ENCODE data around the gene EFNA5.
A peak's percentile ranks its signal among the peaks of the same experiment; 100 is the strongest.

Gene EFNA5

GRCh38 chr5:107676702-107677101 lies 6.0 kb upstream of the EFNA5 start:
- H2AFZ ChIP-seq (ENCODE audit: low read depth), result no peak overlapping the region
- H3K9ac ChIP-seq, result no peak overlapping the region
- no peaks in the 10 kb centered on the region for H4K20me1 ChIP-seq (ENCODE audit: insufficient read depth)
- H3K79me2 ChIP-seq (ENCODE audit: insufficient read depth, low read depth), result no peaks in the 10 kb centered on the region
- no peak overlapping the region for H3K27ac ChIP-seq
- H3K4me2 ChIP-seq, result no peak overlapping the region
- H3K27me3 ChIP-seq (ENCODE audit: insufficient read depth, low read depth), result no peaks in the 10 kb centered on the region
- H3K4me3 ChIP-seq (IDR thresholded peaks at IDR 0.05; ENCODE audit: insufficient read depth, low read depth, low read length), result no peak overlapping the region
- no peaks in the 10 kb centered on the region for H3K4me1 ChIP-seq (ENCODE audit: low read depth, poor library complexity, severe bottlenecking)
- no peaks in the 10 kb centered on the region for H3K36me3 ChIP-seq (ENCODE audit: insufficient read depth)
- TF ChIP-seq, protein P1, sequence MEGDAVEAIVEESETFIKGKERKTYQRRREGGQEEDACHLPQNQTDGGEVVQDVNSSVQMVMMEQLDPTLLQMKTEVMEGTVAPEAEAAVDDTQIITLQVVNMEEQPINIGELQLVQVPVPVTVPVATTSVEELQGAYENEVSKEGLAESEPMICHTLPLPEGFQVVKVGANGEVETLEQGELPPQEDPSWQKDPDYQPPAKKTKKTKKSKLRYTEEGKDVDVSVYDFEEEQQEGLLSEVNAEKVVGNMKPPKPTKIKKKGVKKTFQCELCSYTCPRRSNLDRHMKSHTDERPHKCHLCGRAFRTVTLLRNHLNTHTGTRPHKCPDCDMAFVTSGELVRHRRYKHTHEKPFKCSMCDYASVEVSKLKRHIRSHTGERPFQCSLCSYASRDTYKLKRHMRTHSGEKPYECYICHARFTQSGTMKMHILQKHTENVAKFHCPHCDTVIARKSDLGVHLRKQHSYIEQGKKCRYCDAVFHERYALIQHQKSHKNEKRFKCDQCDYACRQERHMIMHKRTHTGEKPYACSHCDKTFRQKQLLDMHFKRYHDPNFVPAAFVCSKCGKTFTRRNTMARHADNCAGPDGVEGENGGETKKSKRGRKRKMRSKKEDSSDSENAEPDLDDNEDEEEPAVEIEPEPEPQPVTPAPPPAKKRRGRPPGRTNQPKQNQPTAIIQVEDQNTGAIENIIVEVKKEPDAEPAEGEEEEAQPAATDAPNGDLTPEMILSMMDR (conservative IDR thresholded peaks at IDR 0.05; ENCODE audit: low read depth, low read length), result no peak

- no peaks in the 10 kb centered on the region for H3K79me2 ChIP-seq (ENCODE audit: insufficient read depth, low read depth)
- no peaks in the 10 kb centered on the region for H4K20me1 ChIP-seq (ENCODE audit: insufficient read depth)
- no peak overlapping the region for H3K27ac ChIP-seq
- H3K4me2 ChIP-seq, result no peak overlapping the region
- no peak overlapping the region for H2AFZ ChIP-seq (ENCODE audit: low read depth)
- H3K36me3 ChIP-seq (ENCODE audit: insufficient read depth), result no peaks in the 10 kb centered on the region
- TF ChIP-seq, protein P1 (conservative IDR thresholded peaks at IDR 0.05; ENCODE audit: low read depth, low read length), result no peak
- H3K4me1 ChIP-seq (ENCODE audit: low read depth, poor library complexity, severe bottlenecking), result no peaks in the 10 kb centered on the region
- H3K4me3 ChIP-seq (IDR thresholded peaks at IDR 0.05; ENCODE audit: insufficient read depth, low read depth, low read length), result no peak overlapping the region
- H3K27me3 ChIP-seq (ENCODE audit: insufficient read depth, low read depth), result no peaks in the 10 kb centered on the region
- no peak overlapping the region for H3K9ac ChIP-seq
Observed at GRCh38 chr5:107675201-107675600, 4.5 kb upstream of the EFNA5 start.

GRCh38 chr5:107674655-107675054 lies 3.9 kb upstream of the EFNA5 start:
- Histone ChIP-seq H3K4me3 (IDR thresholded peaks at IDR 0.05; ENCODE audit: insufficient read depth, low read depth, low read length) (no peak overlapping the region), H2AFZ (ENCODE audit: low read depth) (no peak overlapping the region), H3K4me2 (no peak overlapping the region), H3K27ac (no peak overlapping the region), H3K27me3 (ENCODE audit: insufficient read depth, low read depth) (no peaks in the 10 kb centered on the region), H3K9ac (no peak overlapping the region), H4K20me1 (ENCODE audit: insufficient read depth) (no peaks in the 10 kb centered on the region), H3K79me2 (ENCODE audit: insufficient read depth, low read depth) (no peaks in the 10 kb centered on the region), H3K36me3 (ENCODE audit: insufficient read depth) (no peaks in the 10 kb centered on the region), H3K4me1 (ENCODE audit: low read depth, poor library complexity, severe bottlenecking) (no peaks in the 10 kb centered on the region)
- TF ChIP-seq, protein P1 (conservative IDR thresholded peaks at IDR 0.05; ENCODE audit: low read depth, low read length), result no peak

DNA sequence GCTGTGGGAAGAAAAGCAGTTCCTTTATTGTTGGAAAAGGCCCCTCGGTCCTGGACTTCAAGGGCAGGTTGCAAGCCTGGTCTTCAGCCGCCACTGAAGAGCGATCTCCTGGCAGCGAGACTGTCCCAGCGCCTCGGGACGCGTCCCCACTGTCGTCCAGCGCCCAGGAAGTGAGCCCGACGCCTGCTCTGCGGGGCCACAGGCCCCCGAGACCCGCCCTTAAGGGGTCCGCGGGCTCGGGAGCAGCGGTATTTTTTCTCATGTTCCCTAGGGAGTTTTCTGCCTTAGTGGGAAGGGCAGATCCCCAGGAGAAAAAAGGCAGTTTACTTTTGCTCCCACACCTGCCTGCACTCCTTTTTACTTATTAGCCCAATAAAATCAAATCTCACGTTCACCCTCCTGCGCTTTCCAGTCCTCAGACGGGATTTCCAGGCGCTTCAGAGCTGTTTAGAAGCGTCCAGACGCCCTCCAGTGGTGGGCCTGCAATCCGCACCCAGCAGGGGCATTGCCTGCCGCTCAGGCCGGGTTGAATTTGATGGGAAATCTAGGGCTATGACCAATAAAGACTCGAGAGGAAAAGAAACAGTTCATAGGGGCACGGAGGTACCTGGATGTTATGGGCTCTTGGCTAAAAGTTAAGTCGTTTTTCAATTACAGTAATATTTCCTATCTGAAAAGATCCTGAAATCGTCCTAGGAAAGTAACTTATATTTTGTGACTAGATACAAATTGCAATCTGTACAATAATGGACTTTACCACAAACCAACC lies 2.8 kb upstream of the EFNA5 start:
- no peaks in the 10 kb centered on the region for H3K4me1 ChIP-seq (ENCODE audit: low read depth, poor library complexity, severe bottlenecking)
- H4K20me1 ChIP-seq (ENCODE audit: insufficient read depth), result no peaks in the 10 kb centered on the region
- no peak overlapping the region for H3K27ac ChIP-seq
- H3K79me2 ChIP-seq (ENCODE audit: insufficient read depth, low read depth), result no peaks in the 10 kb centered on the region
- no peak overlapping the region for H3K4me3 ChIP-seq (IDR thresholded peaks at IDR 0.05; ENCODE audit: insufficient read depth, low read depth, low read length)
- TF ChIP-seq, protein P1 (conservative IDR thresholded peaks at IDR 0.05; ENCODE audit: low read depth, low read length), result peak; percentile 87
- H3K27me3 ChIP-seq (ENCODE audit: insufficient read depth, low read depth), result no peaks in the 10 kb centered on the region
- H3K36me3 ChIP-seq (ENCODE audit: insufficient read depth), result no peaks in the 10 kb centered on the region
- peak overlapping the region; percentile 6; the same call in 1 of the 2 replicates for H3K9ac ChIP-seq
- peak overlapping the region; percentile 98 for H2AFZ ChIP-seq (ENCODE audit: low read depth)
- peak overlapping the region; percentile 91 for H3K4me2 ChIP-seq
